Motor neuron (in vitro differentiated cells): ENCODE measurements around the gene CR1. TPM values are rescaled to one million over a fixed set of nuclear protein-coding genes. Genes with fewer than 3 reads are reported as not detected.

Source experiments
- ATAC-seq, 8 experiments: fragments of 200-7000 bp; cut with Tn5 transposase; replicated peaks in 6 of 8; 2 replicates each; pipeline ENCODE4 v1.8.0; 2021; ENCODE audit warnings: mild to moderate bottlenecking in 8 of 8, moderate library complexity in 8 of 8
- H3K27ac ChIP-seq, 2 donors: fragments of 250-450 bp; sonication (Bioruptor Pico); 2 replicates each; pipeline ENCODE4 v1.9.0; 2021; ENCODE audit warnings: antibody characterized with exemption in 2 of 2, mild to moderate bottlenecking in 2 of 2, moderate library complexity in 1 of 2
- H3K4me1 ChIP-seq, 2 donors: fragments of 250-450 bp; sonication (Bioruptor Pico); replicated peaks in 1 of 2; 2 replicates each; pipeline ENCODE4 v1.6.1; 2021; ENCODE audit warnings: antibody characterized with exemption in 2 of 2, mild to moderate bottlenecking in 2 of 2, moderate library complexity in 1 of 2
- H3K4me3 ChIP-seq, 5 donors: fragments of 250-450 bp; sonication (Bioruptor Pico); 2 replicates each; pipeline ENCODE4 v1.9.0; 2021; ENCODE audit warnings: antibody characterized with exemption in 5 of 5, mild to moderate bottlenecking in 5 of 5, moderate library complexity in 4 of 5
- WGBS, 10 experiments: fragments of 450-650 bp; shearing (Covaris generic); methylation state at CpG; one replicate each; pipeline ENCODE4 v1.0.0; 2022; 5-methylcytosine and 5-hydroxymethylcytosine counted together
- in situ Hi-C, 9 experiments: fragments of 400-800 bp; cut with MboI; loops; one replicate each; pipeline ENCODE4 v1.15.0; 2021; ENCODE audit warnings: low sequenced_read_pairs in 9 of 9, low pct_unique_long_range_greater_than_20kb in 2 of 9; ENCODE audit not compliant: unreplicated experiment in 9 of 9
- total RNA-seq, 8 experiments: library from RNA; unstranded; fragments of 300-600 nt; gene quantifications; 2 replicates each; pipeline versions ENCODE4 v1.2.3 to v1.2.4, GENCODE V29; 2022

The CR1 gene
- total RNA-seq, result 1 to 10 TPM in 1 of 8 experiments, under 1 TPM in 5, not detected in 2; 0.05 to 1.1 (median 0.25) TPM

- peaks cover 0 to 5% of the 10 kb centered on the region in 2 donors for H3K4me1 ChIP-seq
- in situ Hi-C loops, result loop anchor here in 2 of 9 experiments (25.0 kb wide), 1 partner anchor 409 kb away; the partner anchor contains the start of gene C4BPB (in 2 of the 2)
- WGBS, 10 experiments, result 2 to 68% (median 16%) methylated on average over 4 to 40 of the region's 68 CpGs; no CpG with 5 or more reads in 1 of the 10 experiments
- peak within 1 kb of the TSS; percentile 24 to 37 (median 29) for H3K4me3 ChIP-seq
- no peak within 1 kb of the TSS for H3K27ac ChIP-seq
- peak; percentile 40 to 87 (median 68) for ATAC-seq
These were observed at the start of gene CR1 for GRCh38 chr1:207495801-207496792. Gene CR1 (plus strand): TSS chr1:207496157. CDS start chr1:207496268, 111 bp downstream.

GRCh38 chr1:207453710-207454045, 42.3 kb upstream of the CR1 start:
- Histone ChIP-seq H3K27ac (no peak overlapping the region), H3K4me3 (no peak overlapping the region), H3K4me1 (no peaks in the 10 kb centered on the region)
- 0 to 63% (median 12%) methylated on average over 1 of the region's 1 CpG; no CpG with 5 or more reads in 2 of the 10 experiments for WGBS, 10 experiments
- ATAC-seq, result no peak
- in situ Hi-C loops, result no loop called here

- 0 to 80% (median 6%) methylated on average over 1 to 50 of the region's 75 CpGs; no CpG with 5 or more reads in 1 of the 10 experiments for WGBS, 10 experiments
- no peak within 1 kb of the TSS for H3K27ac ChIP-seq
- no peaks in the 10 kb centered on the region for H3K4me1 ChIP-seq
- peak; percentile 67 to 94 (median 84) for ATAC-seq
- in situ Hi-C loops, result no loop called here
- peak within 1 kb of the TSS; percentile 12 to 30 (median 24) for H3K4me3 ChIP-seq
These were observed 41.7 kb upstream of the CR1 start, which contains the start of gene CR2 for GRCh38 chr1:207454046-207454964. Gene CR2 (plus strand): TSS chr1:207454328. CDS start chr1:207454419, 91 bp downstream.

- ATAC-seq, result no peak
- WGBS, 10 experiments, result 4 to 75% (median 51%) methylated on average over 2 to 6 of the region's 6 CpGs
- Histone ChIP-seq H3K4me1 (no peaks in the 10 kb centered on the region), H3K4me3 (no peak overlapping the region), H3K27ac (no peak overlapping the region)
- in situ Hi-C loops, result no loop called here
These were observed 40.7 kb upstream of the CR1 start for GRCh38 chr1:207455183-207455754.

- in situ Hi-C loops, result no loop called here
- no peak overlapping the region for H3K27ac ChIP-seq
- 33 to 83% (median 55%) methylated on average over 1 of the region's 1 CpG; no CpG with 5 or more reads in 2 of the 10 experiments for WGBS, 10 experiments
- no peak for ATAC-seq
- H3K4me3 ChIP-seq, result no peak overlapping the region
- no peaks in the 10 kb centered on the region for H3K4me1 ChIP-seq
These were observed 37.5 kb upstream of the CR1 start for GRCh38 chr1:207458414-207458813.

- 71 to 100% (median 85%) methylated on average over 1 to 2 of the region's 2 CpGs; no CpG with 5 or more reads in 1 of the 10 experiments for whole genome bisulfite sequencing, 10 experiments
- no peak for ATAC-seq
- no peak overlapping the region for H3K27ac ChIP-seq
- in situ Hi-C loops, result no loop called here
- H3K4me3 ChIP-seq, result no peak overlapping the region
- H3K4me1 ChIP-seq, result no peaks in the 10 kb centered on the region
These were observed 36.9 kb upstream of the CR1 start for GRCh38 chr1:207459008-207459407.

GRCh38 chr1:207461649-207462048, 34.3 kb upstream of the CR1 start:
- WGBS, 10 experiments, result 83 to 100% (median 91%) methylated on average over 1 of the region's 1 CpG; no CpG with 5 or more reads in 4 of the 10 experiments
- no peak overlapping the region for H3K27ac ChIP-seq
- no peak overlapping the region for H3K4me3 ChIP-seq
- ATAC-seq, result no peak
- no peaks in the 10 kb centered on the region for H3K4me1 ChIP-seq
- in situ Hi-C loops, result no loop called here

- in situ Hi-C loops, result no loop called here
- no peak for ATAC-seq
These were observed 33.4 kb upstream of the CR1 start for GRCh38 chr1:207462535-207462934.

GRCh38 chr1:207463021-207463420, 32.9 kb upstream of the CR1 start:
- H3K4me3 ChIP-seq, result no peak overlapping the region
- no peaks in the 10 kb centered on the region for H3K4me1 ChIP-seq
- ATAC-seq, result no peak
- in situ Hi-C loops, result no loop called here
- H3K27ac ChIP-seq, result no peak overlapping the region

More at GRCh38 chr1:207462535-207462934, 33.4 kb upstream of the CR1 start:
- Histone ChIP-seq H3K27ac (no peak overlapping the region), H3K4me3 (no peak overlapping the region), H3K4me1 (no peaks in the 10 kb centered on the region)

- no peak overlapping the region for H3K27ac ChIP-seq
- no peak overlapping the region for H3K4me3 ChIP-seq
- 80 to 95% (median 83%) methylated on average over 2 to 3 of the region's 3 CpGs; no CpG with 5 or more reads in 3 of the 10 experiments for WGBS, 10 experiments
- ATAC-seq, result no peak
- in situ Hi-C loops, result no loop called here
- no peaks in the 10 kb centered on the region for H3K4me1 ChIP-seq
These were observed 32.4 kb upstream of the CR1 start for GRCh38 chr1:207463571-207463970.

- Histone ChIP-seq H3K27ac (no peak overlapping the region), H3K4me3 (no peak overlapping the region), H3K4me1 (no peaks in the 10 kb centered on the region)
- in situ Hi-C loops, result no loop called here
- WGBS, 10 experiments, result 0 to 100% (median 78%) methylated on average over 1 to 2 of the region's 2 CpGs; no CpG with 5 or more reads in 3 of the 10 experiments
- ATAC-seq, result no peak
These were observed 25.0 kb upstream of the CR1 start for GRCh38 chr1:207470927-207471326.

- WGBS, 10 experiments, result 60 to 100% (median 100%) methylated on average over 1 of the region's 1 CpG; no CpG with 5 or more reads in 3 of the 10 experiments
- in situ Hi-C loops, result no loop called here
- no peak overlapping the region for H3K27ac ChIP-seq
- H3K4me3 ChIP-seq, result no peak overlapping the region
- no peaks in the 10 kb centered on the region for H3K4me1 ChIP-seq
- no peak for ATAC-seq
These were observed 21.7 kb upstream of the CR1 start for GRCh38 chr1:207474210-207474609.
